ENCODE results near the gene TMEM247.

GRCh38 chr2:46446871-46447568, 32.3 kb upstream of the TMEM247 start:
- TF ChIP-seq CTCF (IDR thresholded peaks at IDR 0.05; ENCODE audit: extremely low read depth in 1 of 2, insufficient read depth in 1 of 2, low read depth in 1 of 2, low read length in 2 of 2) (no peak), POLR2A (IDR thresholded peaks at IDR 0.05; ENCODE audit: low read depth, low read length) (no peak), POLR2AphosphoS5 (IDR thresholded peaks at IDR 0.05; ENCODE audit: insufficient read depth, low read depth, low read length) (no peak), MAX (IDR thresholded peaks at IDR 0.05; ENCODE audit: insufficient read depth, insufficient read length) (no peak), MYC (IDR thresholded peaks at IDR 0.05; ENCODE audit: low read depth, low read length) (no peak), JUN (IDR thresholded peaks at IDR 0.05; ENCODE audit: borderline replicate concordance, insufficient read depth, insufficient read length, low read depth) (no peak), GATA2 (IDR thresholded peaks at IDR 0.05; ENCODE audit: insufficient read depth, insufficient read length, low read depth, low read length) (no peak)
